Endometrium (tissue), 2 donors: Measurements from ENCODE around the gene TRMT11.
"Not testable (repeated sequence)": the region's sequence is repeated elsewhere in the genome, so short reads cannot be mapped to it uniquely, and the experiment has no call there.

ENCODE experiments used
- FAIRE-seq: peaks from 2 replicates; lab custom pipeline; 2012; peaks lifted over from hg19 to GRCh38; lab: Jason Lieb, UNC
- donor health status: control.
- donor health status: control.

The TRMT11 gene

DNA sequence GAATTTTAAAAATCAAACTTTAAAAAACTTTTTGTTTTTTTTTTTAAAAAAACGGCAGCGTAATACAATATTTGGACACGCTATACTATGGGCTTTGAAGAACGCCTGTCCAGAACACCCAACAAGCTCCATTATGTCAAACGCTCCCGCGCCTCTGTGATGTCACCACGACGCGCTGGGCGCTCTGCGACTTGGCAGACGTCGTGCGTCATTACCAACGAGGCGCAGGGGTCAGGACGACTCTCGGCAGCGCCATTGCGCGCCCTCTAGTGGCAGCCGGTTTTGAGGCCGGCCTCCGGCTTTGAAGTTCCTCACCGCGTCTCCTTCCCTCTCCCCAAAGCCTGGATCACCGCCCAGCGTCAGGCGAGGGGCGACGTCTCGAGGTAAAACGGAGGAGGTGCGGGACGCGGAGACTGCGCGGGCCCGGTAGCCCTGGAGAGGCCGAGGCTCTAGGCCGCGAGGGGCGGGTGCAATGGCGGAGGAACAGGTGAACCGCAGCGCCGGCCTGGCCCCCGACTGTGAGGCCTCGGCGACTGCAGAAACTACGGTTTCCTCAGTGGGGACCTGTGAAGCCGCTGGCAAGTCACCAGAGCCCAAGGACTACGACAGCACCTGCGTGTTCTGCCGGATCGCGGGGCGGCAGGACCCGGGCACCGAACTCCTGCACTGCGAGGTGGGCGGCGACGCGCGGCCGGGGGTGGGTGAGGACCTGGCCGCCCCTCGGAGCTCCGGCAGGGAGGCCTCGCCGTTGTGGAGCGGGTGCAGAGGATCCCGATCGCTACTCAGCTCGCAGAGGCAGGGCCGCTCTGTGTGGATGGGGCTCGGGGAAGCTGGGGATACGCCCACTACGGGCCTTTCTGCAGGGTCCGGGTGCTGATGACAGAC lies 29.6 kb upstream of the TRMT11 start, which contains the start of gene HINT3:
Gene HINT3, plus strand, starts transcription at position 265 of the 885 bp plus-strand sequence. Its CDS starts 208 bp downstream, at position 473.
- FAIRE-seq, result peak; percentile 87

DNA sequence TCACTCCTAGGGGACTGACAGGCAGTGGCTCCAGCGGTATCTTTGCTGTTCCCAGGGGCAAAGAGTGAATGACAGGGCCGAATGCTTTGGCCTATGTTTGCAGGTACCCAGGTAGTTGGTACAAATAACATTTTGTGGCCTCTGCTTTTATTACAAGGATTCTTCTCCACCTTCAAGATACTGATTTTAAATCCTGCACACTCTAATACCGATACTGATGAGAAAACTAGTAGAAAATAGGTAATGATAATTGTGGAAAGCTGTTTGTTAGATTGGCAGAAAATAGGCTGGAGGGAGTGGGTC lies 29.0 kb upstream of the TRMT11 start:
- FAIRE-seq, result no peak

- no peak for FAIRE-seq
Observed at GRCh38 chr6:125957845-125958244, 28.5 kb upstream of the TRMT11 start.

DNA sequence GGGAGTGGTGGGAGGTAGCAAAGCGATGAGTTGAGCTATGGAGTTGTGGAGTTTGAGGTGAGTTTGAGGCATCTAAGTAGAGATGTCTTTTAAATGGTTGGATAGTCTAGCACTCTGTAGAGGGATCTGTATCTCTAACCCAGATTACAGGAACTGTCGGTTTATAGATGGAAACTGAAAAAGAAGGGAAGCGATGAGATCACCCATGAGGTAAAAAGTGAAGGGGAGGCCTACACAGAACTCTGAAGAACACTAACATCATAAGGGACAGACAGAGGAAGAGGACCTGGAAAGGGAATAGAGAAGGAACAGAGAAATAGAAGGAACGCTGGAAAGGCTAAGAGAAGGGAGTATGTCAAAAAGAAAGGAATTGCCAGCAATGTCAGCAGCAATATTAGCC lies 27.3 kb upstream of the TRMT11 start:
- FAIRE-seq, result no peak

- FAIRE-seq, result no peak
Observed at GRCh38 chr6:125961117-125961516, 25.2 kb upstream of the TRMT11 start.

DNA sequence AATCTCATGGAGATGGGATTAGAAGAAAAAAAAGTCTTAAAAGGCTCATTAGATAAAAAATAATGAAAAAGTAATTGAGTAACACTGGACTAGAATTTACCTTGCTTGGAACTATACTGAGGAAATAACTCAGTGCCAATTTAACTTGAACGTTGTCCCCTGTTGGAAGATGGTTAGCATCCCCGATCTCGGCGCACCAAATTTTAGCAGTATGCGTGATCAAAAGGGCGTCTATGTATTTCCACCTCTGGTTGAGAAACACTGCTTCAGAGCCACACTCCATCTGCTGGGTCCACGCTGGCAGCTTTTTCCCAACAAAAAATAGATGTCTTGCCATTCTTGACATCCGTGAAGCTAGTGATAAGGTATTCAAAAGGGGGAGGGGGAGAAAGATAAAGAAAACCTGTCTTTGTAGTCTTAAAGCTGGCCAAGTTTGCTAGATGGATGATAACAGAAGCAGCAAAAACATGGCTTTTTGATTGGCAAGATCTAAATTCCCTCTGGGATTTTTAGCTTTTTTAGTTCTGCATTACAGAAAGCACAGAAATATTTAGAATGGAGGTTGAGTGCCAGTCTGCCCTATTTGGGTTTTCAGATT lies 23.3 kb upstream of the TRMT11 start:
- FAIRE-seq, result no peak

- no peak for FAIRE-seq
Observed at GRCh38 chr6:125963817-125964216, 22.5 kb upstream of the TRMT11 start.

GRCh38 chr6:125966569-125966968 lies 19.8 kb upstream of the TRMT11 start:
- FAIRE-seq, result no peak

- FAIRE-seq, result no peak
Observed at GRCh38 chr6:125968493-125968892, 17.8 kb upstream of the TRMT11 start.

DNA sequence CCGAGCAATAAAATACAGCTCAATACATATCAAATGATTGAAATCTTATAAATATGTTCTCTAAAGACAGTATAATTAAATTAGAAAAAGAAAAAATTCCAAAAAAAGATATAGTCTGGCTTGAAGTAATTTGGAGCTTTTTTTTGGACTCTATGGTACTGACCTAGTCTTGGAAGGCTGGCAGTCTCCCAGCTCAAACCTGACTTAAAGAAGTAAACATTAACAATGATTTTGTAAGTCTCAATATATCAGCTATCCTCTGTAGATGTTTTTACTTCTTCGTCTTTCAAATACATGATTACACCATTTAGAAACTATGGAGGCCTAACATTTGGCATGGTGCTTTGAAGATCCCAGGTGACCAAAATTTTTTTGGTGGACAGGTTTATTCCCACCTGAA lies 15.6 kb upstream of the TRMT11 start:
- FAIRE-seq, result no peak

DNA sequence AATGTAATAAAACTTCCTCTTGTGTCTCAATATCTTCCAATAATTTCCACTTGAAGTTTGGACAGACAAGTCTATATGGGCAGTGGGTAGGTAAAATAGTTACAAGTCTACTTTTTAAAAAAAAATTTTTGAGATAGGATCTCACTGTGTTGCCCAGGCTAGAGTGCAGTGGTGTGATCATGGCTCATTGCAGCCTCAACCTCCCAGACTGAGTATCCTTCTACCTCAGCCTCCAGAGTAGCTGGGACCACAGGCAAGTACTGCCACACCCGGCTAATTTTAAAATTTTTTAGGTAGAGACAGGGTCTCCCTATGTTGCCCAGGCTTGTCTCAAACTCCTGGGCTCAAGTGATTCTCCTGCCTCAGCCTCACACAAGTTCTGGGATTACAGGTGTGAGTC lies 13.9 kb upstream of the TRMT11 start:
- not testable (repeated sequence) for FAIRE-seq

GRCh38 chr6:125974214-125974866 lies 12.0 kb upstream of the TRMT11 start:
- peak; percentile 95 for FAIRE-seq

GRCh38 chr6:125979101-125979500 lies 7.2 kb upstream of the TRMT11 start:
- no peak for FAIRE-seq

DNA sequence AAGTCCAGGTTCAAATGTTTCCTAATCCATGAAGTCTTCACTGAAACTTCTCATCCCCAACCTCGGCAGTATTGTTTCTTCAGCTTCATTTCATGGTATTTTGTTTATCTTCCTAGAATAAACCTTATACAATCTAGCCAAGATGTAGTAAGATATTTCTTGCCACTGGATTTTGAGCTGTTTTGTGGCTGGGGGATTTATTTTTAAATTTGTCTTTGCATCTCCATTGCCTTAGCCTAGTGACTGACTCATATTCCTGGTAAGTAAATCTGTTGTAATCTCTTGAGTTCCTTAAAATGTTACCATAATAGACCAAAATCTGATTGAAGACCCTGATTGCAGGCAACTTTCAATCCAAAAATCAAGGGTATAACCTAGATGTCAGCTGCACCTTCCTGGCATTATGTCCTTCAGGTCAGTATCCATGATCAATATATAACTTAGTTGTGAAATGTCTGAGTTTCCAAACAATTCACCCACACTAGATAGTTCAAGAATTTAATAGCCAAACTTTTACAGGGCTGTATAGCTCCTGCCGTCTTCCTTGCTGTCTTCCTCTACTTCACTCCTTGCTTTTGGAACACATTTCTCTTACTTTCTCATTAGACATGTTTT lies 4.7 kb upstream of the TRMT11 start:
- no peak for FAIRE-seq

DNA sequence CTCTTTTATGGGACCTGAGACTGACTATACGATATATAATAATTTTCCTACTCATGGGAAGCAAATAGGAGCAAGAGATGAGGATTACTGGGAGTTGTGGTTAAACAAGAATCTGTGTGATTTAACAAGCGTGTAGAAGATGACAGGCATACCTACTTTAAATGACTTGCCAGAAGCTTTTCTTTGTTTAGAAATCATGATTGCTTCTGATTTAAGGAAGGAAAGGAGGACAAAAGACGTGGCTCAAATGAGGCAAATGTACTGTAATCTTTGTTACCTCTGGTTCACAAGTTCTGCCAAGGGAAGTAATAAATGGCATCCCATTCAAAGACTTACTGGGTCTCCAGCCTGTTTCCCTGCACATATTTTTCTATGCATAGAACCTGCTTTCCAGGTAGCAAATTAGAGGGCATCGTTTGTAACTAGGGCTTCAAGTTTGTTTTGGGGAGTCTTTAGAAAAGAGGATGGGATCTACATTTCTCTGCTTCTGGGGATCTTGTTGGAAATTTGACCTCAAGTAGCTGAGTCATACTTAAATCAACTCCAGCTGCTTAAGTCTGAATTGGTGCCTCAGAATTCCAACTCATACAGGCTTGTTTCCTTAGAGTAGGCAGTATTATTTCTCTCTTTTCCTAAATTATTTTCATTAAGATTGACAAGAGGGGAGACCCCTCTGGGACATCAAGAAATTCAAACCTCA lies 2.9 kb upstream of the TRMT11 start:
- FAIRE-seq, result no peak

DNA sequence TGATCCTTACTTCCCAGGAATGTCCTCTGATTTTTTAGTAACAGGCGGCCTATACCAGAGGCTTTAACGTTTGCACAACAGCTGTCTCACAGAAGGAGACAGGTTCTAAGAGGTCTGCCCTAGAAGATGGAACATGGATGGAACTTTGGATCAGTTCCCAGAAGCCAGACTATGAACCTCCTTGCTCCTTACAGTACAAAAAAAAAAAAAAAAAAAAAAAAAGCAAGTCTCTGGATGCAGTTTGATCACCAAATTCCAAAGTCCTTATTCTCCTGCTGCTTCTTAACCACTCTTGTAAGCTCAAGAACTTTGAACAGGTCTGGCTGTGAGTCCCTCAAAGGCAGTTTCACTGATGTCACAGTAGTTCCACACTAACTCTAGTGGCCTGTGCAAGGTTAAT lies 2.0 kb upstream of the TRMT11 start:
- no peak for FAIRE-seq

- no peak for FAIRE-seq
Observed at GRCh38 chr6:125985522-125985921, 818 bp upstream of the TRMT11 start.

DNA sequence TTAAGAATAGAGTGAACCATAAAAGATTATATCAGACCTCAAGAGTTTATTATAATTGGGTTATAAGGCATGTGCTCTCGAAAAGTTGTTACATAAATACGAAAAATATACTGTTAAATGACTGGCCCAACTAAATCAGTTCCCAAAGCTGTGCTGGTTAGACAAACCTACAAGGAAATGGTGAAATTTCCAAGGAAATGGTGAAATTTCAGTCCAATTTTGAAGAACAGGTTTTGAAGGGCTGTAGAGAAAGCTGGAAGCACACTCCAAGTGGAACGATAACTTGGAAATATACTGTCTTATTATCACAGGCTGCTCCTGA lies 400 bp upstream of the TRMT11 start:
- FAIRE-seq, result no peak

GRCh38 chr6:125987026-125987617 lies 782 bp downstream of the TRMT11 start:
- no peak for FAIRE-seq

DNA sequence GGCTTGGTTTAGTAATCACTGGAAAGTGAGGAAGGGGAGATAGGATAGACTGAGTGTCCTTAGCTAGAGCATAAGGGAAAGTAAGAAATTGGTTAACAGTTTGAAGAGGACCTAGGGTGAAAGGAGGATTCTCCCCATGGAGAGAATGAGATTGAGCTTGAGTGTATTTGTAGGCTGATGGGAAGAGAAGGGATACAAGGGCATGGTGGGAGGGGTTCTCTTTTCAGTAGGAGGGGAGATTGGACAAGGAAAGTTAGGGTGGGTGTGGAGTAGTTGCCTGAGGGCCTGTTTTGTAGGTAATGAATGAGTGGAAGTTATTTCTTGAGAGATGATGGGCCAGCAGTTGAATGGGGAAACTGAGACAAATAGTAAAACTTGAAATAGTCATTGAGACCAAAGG lies 1.9 kb downstream of the TRMT11 start:
- no peak for FAIRE-seq

GRCh38 chr6:125989631-125990030 lies 3.3 kb downstream of the TRMT11 start:
- no peak for FAIRE-seq

DNA sequence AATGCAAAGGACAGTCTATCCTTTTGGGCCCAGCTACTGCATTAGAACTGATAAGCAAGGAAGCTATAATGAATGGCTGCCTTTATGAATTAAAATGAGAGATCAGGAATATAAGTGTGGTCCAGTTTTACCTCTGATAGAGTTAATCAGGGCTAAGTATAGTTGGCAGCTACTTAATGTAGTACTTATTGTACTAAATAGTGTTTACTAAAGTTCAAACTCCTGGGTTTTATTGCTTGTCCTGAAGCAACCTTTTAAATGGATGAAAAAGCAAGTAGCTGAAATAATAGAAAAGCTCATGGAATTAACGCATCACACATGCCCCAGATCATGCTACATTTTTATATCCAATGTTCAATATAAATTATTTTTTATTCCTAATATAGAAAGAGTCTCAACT lies 5.3 kb downstream of the TRMT11 start:
- no peak for FAIRE-seq
